Inflammatory macrophage (primary cell): ENCODE measurements around the gene APBB2.
A peak's percentile ranks its signal among the peaks of the same experiment; 100 is the strongest.

Experiments
- DNase-seq, 2 donors: peaks; one replicate each; pipeline ENCODE4 v3.0.0-alpha.2; 2020 to 2022

The APBB2 gene

GRCh38 chr4:40812856-40813255, 401.5 kb downstream of the APBB2 start:
- DNase-seq, result peak; percentile 30 to 39

GRCh38 chr4:40812386-40812785, 402.0 kb downstream of the APBB2 start:
- DNase-seq, result peak; percentile 88 to 91

GRCh38 chr4:40811956-40812355, 402.4 kb downstream of the APBB2 start:
- DNase-seq, result peak; percentile 94 to 98

GRCh38 chr4:40808926-40809457, 405.4 kb downstream of the APBB2 start:
- no peak for DNase-seq

GRCh38 chr4:40804598-40804997, 409.7 kb downstream of the APBB2 start:
- DNase-seq, result no peak

- peak; percentile 9 to 57 for DNase-seq
Observed at GRCh38 chr4:40800064-40800463, 414.3 kb downstream of the APBB2 start.

GRCh38 chr4:40789771-40790170, 424.6 kb downstream of the APBB2 start:
- DNase-seq, result no peak

GRCh38 chr4:40789031-40789430, 425.3 kb downstream of the APBB2 start:
- DNase-seq, result peak; percentile 8 to 43

- peak; percentile 80 to 81 for DNase-seq
Observed at GRCh38 chr4:40788331-40788730, 426.0 kb downstream of the APBB2 start.

GRCh38 chr4:40785727-40786126, 428.6 kb downstream of the APBB2 start:
- DNase-seq, result no peak

GRCh38 chr4:40782876-40783275, 431.5 kb downstream of the APBB2 start:
- DNase-seq, result peak; percentile 43 to 77

GRCh38 chr4:40778090-40778489, 436.3 kb downstream of the APBB2 start:
- DNase-seq, result no peak

GRCh38 chr4:40769266-40769665, 445.1 kb downstream of the APBB2 start:
- DNase-seq, result no peak

- peak; percentile 40 to 48 for DNase-seq
Observed at GRCh38 chr4:40763228-40763716, 451.1 kb downstream of the APBB2 start.
